SK-N-SH treated with all-trans-retinoic acid at 6 μM for 48 hours (cell line): ENCODE measurements around the gene PMEPA1.

Source experiments
- ISL1 ChIP-seq: fragments of 250-450 bp; sonication (Bioruptor Pico); IDR thresholded peaks from 2 replicates; pipeline ENCODE4 v2.1.2; 2022; ENCODE audit warnings: mild to moderate bottlenecking, moderate library complexity
- SNAI2 ChIP-seq: fragments of 250-450 bp; sonication (Bioruptor Pico); IDR thresholded peaks from 2 replicates; pipeline ENCODE4 v1.5.0; 2020; ENCODE audit warnings: mild to moderate bottlenecking, moderate library complexity
- TF ChIP-seq, protein P1 (sequence below): fragments of 250-450 bp; sonication (Bioruptor Pico); IDR thresholded peaks from 2 replicates; pipeline ENCODE4 v1.8.0; 2020; ENCODE audit warnings: mild to moderate bottlenecking, moderate library complexity, borderline replicate concordance
- TF ChIP-seq, protein P2 (sequence below): fragments of 250-450 bp; sonication (Bioruptor Pico); IDR thresholded peaks from 2 replicates; pipeline ENCODE4 v1.5.1; 2020; ENCODE audit warnings: low read depth, mild to moderate bottlenecking, moderate library complexity

DNA sequence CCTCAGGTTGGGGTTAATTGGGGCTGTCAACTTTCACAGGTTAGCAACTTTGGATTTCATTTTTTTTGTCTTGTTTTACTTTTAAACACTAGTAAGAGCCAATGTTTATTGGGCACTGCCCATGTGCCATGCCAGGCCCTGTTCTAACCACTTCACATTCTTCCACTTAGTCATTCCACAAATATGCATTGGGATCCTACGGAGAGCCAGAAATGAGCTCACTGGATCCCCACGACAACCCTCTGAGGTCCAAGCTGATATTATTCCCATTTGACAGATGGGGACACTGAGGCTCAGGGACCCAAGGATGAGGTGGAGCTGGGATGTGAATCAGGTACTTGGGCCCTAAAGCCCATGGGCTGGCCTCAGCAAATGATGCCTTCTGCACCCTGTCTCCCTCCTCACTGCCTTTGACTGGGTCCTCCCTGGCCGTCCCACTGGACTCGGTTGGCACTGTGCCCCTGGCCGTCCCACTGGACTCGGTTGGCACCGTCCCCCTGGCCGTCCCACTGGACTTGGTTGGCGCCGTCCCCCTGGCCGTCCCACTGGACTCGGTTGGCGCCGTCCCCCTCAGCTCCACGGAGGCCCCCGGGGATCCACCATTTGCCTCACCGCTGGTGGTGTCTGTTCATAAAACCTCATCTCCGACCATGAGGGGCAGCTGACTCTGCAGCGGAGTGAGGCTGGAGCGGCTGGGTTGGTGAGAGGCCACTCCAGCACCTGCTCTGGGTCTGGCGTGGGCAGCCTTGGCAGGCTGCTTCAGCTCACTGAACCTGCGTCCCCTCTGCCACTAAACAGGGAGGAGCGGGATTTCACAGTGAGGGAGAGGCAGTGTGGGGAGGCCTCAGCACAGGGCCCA lies 4.8 kb upstream of the PMEPA1 start:
- TF ChIP-seq, protein P1, sequence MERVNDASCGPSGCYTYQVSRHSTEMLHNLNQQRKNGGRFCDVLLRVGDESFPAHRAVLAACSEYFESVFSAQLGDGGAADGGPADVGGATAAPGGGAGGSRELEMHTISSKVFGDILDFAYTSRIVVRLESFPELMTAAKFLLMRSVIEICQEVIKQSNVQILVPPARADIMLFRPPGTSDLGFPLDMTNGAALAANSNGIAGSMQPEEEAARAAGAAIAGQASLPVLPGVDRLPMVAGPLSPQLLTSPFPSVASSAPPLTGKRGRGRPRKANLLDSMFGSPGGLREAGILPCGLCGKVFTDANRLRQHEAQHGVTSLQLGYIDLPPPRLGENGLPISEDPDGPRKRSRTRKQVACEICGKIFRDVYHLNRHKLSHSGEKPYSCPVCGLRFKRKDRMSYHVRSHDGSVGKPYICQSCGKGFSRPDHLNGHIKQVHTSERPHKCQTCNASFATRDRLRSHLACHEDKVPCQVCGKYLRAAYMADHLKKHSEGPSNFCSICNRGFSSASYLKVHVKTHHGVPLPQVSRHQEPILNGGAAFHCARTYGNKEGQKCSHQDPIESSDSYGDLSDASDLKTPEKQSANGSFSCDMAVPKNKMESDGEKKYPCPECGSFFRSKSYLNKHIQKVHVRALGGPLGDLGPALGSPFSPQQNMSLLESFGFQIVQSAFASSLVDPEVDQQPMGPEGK (CRISPR knock-in tag) = no peak
- TF ChIP-seq ISL1 (CRISPR knock-in tag) (no peak), SNAI2 (CRISPR knock-in tag) (no peak)
- TF ChIP-seq, protein P2, sequence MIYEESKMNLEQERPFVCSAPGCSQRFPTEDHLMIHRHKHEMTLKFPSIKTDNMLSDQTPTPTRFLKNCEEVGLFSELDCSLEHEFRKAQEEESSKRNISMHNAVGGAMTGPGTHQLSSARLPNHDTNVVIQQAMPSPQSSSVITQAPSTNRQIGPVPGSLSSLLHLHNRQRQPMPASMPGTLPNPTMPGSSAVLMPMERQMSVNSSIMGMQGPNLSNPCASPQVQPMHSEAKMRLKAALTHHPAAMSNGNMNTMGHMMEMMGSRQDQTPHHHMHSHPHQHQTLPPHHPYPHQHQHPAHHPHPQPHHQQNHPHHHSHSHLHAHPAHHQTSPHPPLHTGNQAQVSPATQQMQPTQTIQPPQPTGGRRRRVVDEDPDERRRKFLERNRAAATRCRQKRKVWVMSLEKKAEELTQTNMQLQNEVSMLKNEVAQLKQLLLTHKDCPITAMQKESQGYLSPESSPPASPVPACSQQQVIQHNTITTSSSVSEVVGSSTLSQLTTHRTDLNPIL (CRISPR knock-in tag) = no peak
